Measurements from ENCODE around the gene IFT81.

Gene IFT81

DNA sequence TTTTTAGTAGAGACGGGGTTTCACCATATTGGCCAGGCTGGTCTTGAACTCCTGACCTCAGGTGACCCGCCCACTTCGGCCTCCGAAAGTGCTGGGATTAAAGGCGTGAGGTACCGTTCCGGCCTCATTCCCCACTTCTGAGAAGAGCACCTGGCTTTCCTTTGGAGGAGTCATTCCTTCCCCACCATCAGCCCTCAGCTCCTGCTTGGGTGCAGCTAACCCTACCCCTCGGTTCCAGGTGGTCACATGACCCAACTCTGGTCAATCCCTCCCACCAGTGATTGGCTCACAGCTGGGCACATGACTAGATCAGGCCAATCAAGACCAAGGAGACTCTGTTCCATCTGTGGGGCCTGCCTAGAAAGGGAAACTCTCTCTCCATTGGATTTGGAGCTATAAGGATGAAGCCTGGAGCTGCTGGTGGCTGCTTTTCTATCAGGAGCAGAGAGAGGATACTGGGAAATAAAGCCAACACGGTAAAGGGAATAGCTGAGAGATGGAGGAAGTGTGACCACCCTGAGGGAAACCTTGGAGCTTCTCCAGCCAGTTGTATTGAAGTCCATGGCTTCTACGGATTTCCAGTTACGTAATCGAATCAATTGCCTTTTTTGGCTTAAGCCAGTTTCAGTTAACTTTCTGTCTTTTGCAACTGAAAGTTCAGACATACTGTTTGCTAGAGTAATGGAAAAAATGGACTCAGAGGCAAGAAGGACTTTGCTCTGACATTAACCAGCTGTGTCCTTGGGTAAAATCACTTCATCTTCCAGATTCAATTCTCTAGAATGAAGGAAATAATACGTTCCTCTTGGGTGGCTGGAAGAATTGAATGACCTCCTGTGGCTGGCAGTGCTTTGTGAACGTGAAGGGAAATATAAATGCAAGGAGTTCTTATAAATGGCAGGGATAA, 19.7 kb upstream of the IFT81 start:
- no peak overlapping the region for H3K27ac ChIP-seq
- TF ChIP-seq CTCF (conservative IDR thresholded peaks at IDR 0.05), result no peak

- no peak overlapping the region for H3K27ac ChIP-seq
- no peak for TF ChIP-seq CTCF (conservative IDR thresholded peaks at IDR 0.05)
Observed at GRCh38 chr12:110105159-110105558, 19.0 kb upstream of the IFT81 start.

DNA sequence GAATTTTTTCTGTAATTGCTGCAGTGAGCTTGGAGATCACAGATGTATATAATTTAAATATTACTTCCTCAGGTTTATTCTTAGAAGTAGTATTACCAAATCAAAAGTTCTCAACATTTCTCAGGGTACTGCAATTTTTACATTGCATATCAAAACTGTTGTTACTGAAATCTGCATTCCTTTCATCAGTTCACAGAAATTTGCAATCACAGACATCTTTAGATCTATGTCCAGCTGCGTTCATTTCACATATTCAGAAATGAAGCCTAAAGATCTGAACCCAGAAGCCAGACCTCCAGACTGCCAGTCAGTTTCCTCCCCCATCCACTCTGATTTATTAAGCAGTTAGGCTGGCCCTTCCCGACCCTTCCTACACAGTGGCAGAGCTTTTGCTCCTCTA, 18.2 kb upstream of the IFT81 start:
- TF ChIP-seq CTCF (conservative IDR thresholded peaks at IDR 0.05), result no peak
- H3K27ac ChIP-seq, result no peak overlapping the region

DNA sequence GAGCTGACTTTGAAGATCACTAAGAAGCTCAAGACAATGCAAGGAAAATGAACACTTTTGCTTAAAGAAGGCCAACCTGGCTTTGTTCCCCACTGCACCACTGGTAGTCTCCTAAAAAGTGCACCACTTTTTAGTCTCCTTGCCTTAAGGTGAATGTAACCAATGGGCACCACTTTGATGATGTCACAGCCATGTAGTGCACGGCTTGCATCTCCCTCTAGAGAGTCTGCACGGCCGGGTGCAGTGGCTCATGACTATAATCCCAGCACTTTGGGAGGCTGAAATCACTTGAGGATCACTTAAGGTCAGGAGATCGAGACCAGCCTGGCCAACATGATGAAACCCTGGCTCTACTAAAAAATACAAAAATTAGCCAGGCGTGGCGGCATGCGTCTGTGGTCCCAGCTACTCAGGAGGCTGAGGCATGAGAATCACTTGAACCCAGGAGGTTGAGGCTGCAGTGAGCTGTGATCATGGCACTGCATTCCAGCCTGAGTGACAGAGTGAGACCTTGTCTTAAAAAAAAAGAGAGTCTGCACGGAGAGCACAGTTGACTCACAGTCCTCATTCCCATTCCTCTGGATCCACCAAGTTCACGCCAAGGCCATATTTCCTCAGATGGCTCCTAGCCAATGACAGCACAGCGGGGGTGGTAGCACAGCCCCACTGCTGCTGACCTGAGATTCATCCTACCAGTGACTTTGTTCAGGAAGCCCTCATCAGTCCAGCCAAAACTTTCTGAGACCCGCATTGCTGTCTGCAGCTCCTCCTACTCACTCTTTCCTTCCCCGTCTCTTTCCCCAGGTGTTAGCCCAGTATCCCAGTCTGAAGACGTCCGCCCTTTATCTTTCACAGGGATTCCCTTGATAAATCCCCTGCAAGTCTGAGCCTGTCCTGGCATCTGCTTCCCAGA, 16.5 kb upstream of the IFT81 start:
- H3K27ac ChIP-seq, result no peak overlapping the region
- TF ChIP-seq CTCF (conservative IDR thresholded peaks at IDR 0.05), result no peak

DNA sequence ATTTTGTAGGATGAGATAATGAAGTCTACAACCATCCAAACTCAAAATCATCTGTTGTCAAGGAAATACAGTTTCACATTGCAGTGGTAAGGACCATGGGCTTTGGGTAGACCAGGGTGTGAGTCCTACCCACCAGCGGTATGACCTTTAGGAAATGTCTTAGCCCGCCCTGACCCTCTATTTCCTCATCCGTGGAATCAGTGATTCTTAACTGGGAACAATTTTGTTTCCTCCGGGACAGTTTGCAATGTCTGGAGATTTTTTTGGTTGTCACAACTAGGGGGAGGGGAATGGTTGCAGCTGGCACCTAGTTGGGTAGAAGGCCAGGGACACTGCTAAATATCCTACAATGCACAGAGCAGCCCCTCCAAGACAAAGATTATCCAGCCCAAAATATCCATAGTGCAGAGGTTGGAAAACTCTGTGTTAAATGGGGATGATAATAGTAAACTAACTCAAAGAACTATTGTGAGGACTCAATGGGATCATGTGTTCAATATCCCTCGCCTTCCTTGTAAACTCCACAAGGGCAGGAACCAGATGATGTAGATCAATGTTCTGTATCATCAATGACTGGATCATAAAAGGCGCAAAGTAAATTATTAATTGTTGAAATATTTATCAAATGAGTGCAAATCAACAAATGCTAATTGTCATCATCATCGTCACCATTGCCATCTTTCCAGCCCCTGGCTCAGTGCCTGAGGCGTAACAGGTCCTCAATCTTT, 15.7 kb upstream of the IFT81 start:
- no peak overlapping the region for H3K27ac ChIP-seq
- no peak for TF ChIP-seq CTCF (conservative IDR thresholded peaks at IDR 0.05)

DNA sequence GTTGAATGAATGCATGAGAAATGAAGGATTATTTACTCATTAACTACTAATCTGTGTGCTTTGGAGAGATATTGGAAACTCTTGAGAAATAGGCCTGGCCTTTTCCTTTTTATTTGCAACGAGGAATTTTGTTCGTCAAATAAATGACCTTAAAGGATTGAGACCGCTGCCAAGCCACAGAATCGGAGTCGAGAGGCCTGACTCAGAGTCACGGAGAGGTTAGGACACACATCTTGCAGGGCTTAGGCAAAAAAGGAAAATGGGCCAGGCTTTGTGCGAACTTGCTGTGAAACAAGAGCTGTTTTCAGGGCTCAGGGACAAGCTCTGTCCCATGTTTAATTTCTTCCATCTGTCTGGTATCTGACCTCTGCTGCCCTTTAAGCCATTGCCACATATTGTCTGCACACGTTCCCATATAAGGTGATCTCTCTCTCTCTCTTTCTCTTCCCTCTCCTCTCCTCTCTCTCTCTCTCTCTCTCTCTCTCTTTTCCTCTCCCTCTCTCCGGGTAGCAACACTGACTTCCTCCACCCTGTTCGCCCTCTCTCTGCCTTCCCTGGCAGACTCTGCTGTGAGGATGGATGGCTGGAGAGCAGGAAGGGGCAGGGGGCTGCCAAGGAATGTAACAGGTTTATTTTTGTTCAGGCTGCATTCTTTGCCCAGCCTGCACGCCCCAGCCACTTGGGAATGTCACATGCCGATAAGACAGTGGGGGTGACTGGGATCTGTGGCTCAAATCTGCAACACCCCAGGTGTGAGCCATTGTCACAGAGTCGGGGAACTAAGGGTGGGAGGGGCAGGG, 14.9 kb upstream of the IFT81 start:
- no peak for TF ChIP-seq CTCF (conservative IDR thresholded peaks at IDR 0.05)
- no peak overlapping the region for H3K27ac ChIP-seq
